OCI-LY1 (cell line): ENCODE data around the gene C1orf52.

Experiments
- CTCF ChIP-seq: fragments of 200-600 bp; sonication (generic), shearing (Covaris generic); IDR thresholded peaks from 2 replicates; pipeline ENCODE4 v1.5.1; 2017; ENCODE audit warnings: mild to moderate bottlenecking, antibody characterized with exemption, low read length, moderate library complexity, mixed read lengths
- EZH2 ChIP-seq: fragments of 200-600 bp; sonication (generic), shearing (Covaris generic); IDR thresholded peaks from 2 replicates; pipeline ENCODE4 v1.8.0; 2017; ENCODE audit warnings: borderline replicate concordance, mixed run types, mild to moderate bottlenecking, antibody characterized with exemption, low read length, moderate library complexity, mixed read lengths

GRCh38 chr1:85297538-85297854 is 38.0 kb upstream of the C1orf52 start:
- no peak for TF ChIP-seq CTCF
- no peak for TF ChIP-seq EZH2
